MCF 10A (cell line): ENCODE data around the gene PLD4. TPM values are rescaled to one million over a fixed set of nuclear protein-coding genes. Genes with fewer than 3 reads are reported as not detected.

Experiments
- Bru-seq: library from RNA; stranded (reverse); fragments of 400-500 nt; gene quantifications from one replicate; lab custom pipeline; 2021; lab: Mats Ljungman, UMichigan
- BruChase-seq, 2 experiments: library from RNA; stranded (reverse); fragments of 400-500 nt; gene quantifications; one replicate each; lab custom pipeline; 2021; lab: Mats Ljungman, UMichigan
- BruUV-seq: library from RNA; stranded (reverse); fragments of 400-500 nt; replicated peaks from 2 replicates; lab custom pipeline; 2021; lab: Mats Ljungman, UMichigan
- CTCF ChIA-PET: fragments of 300-600 bp; sonication (Branson Sonifier 250); formaldehyde crosslinking; extraction: SDS; loops from one replicate; lab custom pipeline; 2021; ENCODE audit warnings: antibody characterized with exemption, inconsistent platforms; lab: Yijun Ruan, JAX
- POLR2A ChIA-PET: fragments of 300-600, 350-650 bp; sonication (Branson Sonifier 250); formaldehyde crosslinking; extraction: SDS; loops from one replicate; lab custom pipeline; 2020; ENCODE audit warnings: antibody characterized with exemption, inconsistent platforms; lab: Yijun Ruan, JAX
- DNase-seq: peaks from one replicate; pipeline ENCODE4 v3.0.0-alpha.2; 2018; ENCODE audit not compliant: unreplicated experiment
- H3K27ac Mint-ChIP-seq: one replicate; pipeline ENCODE4 v1.8.0; 2022; ENCODE audit warnings: mild to moderate bottlenecking, low read depth, mixed read lengths; ENCODE audit not compliant: unreplicated experiment
- H3K27me3 Mint-ChIP-seq: one replicate; pipeline ENCODE4 v1.8.0; 2022; ENCODE audit warnings: mixed read lengths; ENCODE audit not compliant: insufficient read depth, unreplicated experiment
- H3K36me3 Mint-ChIP-seq: one replicate; pipeline ENCODE4 v1.8.0; 2022; ENCODE audit warnings: mild to moderate bottlenecking, moderate library complexity, mixed read lengths; ENCODE audit not compliant: insufficient read depth, unreplicated experiment
- H3K4me1 Mint-ChIP-seq: one replicate; pipeline ENCODE4 v1.8.0; 2022; ENCODE audit warnings: mixed read lengths; ENCODE audit not compliant: insufficient read depth, unreplicated experiment
- H3K4me3 Mint-ChIP-seq: one replicate; pipeline ENCODE4 v1.8.0; 2022; ENCODE audit warnings: mild to moderate bottlenecking, moderate library complexity, mixed read lengths; ENCODE audit not compliant: unreplicated experiment
- H3K9me3 Mint-ChIP-seq: one replicate; pipeline ENCODE4 v1.8.0; 2022; ENCODE audit warnings: mixed read lengths; ENCODE audit not compliant: unreplicated experiment
- CTCF ChIP-seq: fragments of 200-600 bp; IDR thresholded peaks from one replicate; pipeline ENCODE4 v1.8.0; 2022; ENCODE audit warnings: antibody characterized with exemption, mild to moderate bottlenecking; ENCODE audit not compliant: unreplicated experiment
- intact Hi-C: fragments of 100-400 bp; cut with micrococcal nuclease; formaldehyde crosslinking; loops from 2 replicates; pipeline ENCODE4 v1.14.1; 2022
- long read RNA-seq: library from polyadenylated mRNA; stranded (forward); transcript quantifications from one replicate; pipeline ENCODE4 v2.0.0, GENCODE V29; 2022
- total RNA-seq: library from RNA; stranded (reverse); gene quantifications from 2 replicates; pipeline ENCODE4 v1.2.3, GENCODE V29; 2022

PLD4 gene, protein sequence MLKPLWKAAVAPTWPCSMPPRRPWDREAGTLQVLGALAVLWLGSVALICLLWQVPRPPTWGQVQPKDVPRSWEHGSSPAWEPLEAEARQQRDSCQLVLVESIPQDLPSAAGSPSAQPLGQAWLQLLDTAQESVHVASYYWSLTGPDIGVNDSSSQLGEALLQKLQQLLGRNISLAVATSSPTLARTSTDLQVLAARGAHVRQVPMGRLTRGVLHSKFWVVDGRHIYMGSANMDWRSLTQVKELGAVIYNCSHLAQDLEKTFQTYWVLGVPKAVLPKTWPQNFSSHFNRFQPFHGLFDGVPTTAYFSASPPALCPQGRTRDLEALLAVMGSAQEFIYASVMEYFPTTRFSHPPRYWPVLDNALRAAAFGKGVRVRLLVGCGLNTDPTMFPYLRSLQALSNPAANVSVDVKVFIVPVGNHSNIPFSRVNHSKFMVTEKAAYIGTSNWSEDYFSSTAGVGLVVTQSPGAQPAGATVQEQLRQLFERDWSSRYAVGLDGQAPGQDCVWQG
- total RNA-seq (not detected in 2 replicates), Bru-seq, nascent RNA (percentile 7 among the genes with signal in this experiment), BruChase-seq, experiment 1, labeled RNA remaining after a 6-hour chase (percentile 17 among the genes with signal in this experiment), BruChase-seq, experiment 2, labeled RNA remaining after a 2-hour chase (percentile 12 among the genes with signal in this experiment)
- long read RNA-seq, result 0 reads

GRCh38 chr14:104924421-104925213 is at the start of gene PLD4:
PLD4 (plus strand) TSS chr14:104924879; CDS start chr14:104927141, 2,262 bp downstream.
- ChIA-PET CTCF (interaction anchor here (0.8 kb wide), 1 partner anchor 121 kb away, joined by 4 read pairs; no protein-coding TSS in a partner anchor), POLR2A (no interaction called here)
- no peak within 1 kb of the TSS for H3K27ac Mint-ChIP-seq
- H3K4me3 Mint-ChIP-seq, result no peak within 1 kb of the TSS
- no peaks in the 10 kb centered on the region for H3K4me1 Mint-ChIP-seq
- no peaks in the 10 kb centered on the region for H3K9me3 Mint-ChIP-seq
- BruUV-seq, result no TSS peak
- TF ChIP-seq CTCF, result no peak
- DNase-seq, result no peak
- intact Hi-C loops, result no loop called here
- H3K36me3 Mint-ChIP-seq, result no peaks in the 10 kb centered on the region
- no peaks in the 10 kb centered on the region for H3K27me3 Mint-ChIP-seq

DNA sequence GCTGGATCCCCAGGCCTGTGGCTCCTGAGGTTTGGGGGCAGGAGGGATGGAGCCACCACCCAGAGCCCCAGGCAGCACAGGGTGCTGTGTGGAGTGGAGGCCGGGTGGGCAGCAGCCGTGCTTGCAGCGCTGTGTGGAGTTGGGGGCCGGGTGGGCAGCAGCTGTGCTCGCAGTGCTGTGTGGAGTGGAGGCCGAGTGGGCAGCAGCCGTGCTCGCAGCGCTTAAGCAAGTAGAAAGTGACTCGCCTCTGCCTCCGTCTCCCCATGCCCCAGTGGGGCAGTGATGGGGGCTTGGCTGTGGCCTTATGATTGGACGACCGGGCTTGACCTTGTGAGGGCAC is 49.3 kb upstream of the PLD4 start:
- BruUV-seq, result no TSS peak
- Mint-ChIP-seq H3K27ac (no peak overlapping the region), H3K36me3 (peaks cover 13% of the 10 kb centered on the region), H3K9me3 (no peaks in the 10 kb centered on the region), H3K4me1 (peaks cover 13% of the 10 kb centered on the region), H3K4me3 (no peak overlapping the region), H3K27me3 (no peaks in the 10 kb centered on the region)
- TF ChIP-seq CTCF, result no peak
- DNase-seq, result no peak
- ChIA-PET POLR2A (no interaction called here), CTCF (no interaction called here)
- intact Hi-C loops, result no loop called here

DNA sequence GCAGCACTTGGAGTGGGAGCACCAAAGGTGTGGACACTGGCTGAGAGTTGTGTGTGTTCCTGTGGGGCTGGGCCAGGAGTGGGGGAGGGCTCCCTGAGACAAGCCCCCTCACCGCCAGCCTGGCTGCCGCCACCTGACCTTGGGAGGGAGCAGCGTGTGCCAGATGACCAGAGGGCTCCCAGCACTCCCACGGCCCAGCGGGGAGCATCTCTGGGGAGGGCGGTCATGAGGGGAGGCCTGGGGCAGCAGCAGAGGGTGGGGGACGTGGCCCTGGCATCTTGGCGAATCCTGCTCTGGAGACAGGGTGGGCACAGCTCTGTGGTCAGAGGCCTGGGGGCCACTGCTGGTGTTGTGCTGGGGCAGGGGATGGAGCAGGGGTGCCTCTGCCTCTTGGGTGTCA is 48.9 kb upstream of the PLD4 start:
- BruUV-seq, result no TSS peak
- ChIA-PET CTCF (no interaction called here), POLR2A (interaction anchor here (1.0 to 1.1 kb wide), 2 partner anchors 11 to 97 kb away, joined by 3 read pairs; no protein-coding TSS in a partner anchor)
- DNase-seq, result no peak
- intact Hi-C loops, result no loop called here
- Mint-ChIP-seq H3K36me3 (peaks cover 15% of the 10 kb centered on the region), H3K27ac (no peak overlapping the region), H3K4me3 (no peak overlapping the region), H3K27me3 (no peaks in the 10 kb centered on the region), H3K9me3 (no peaks in the 10 kb centered on the region), H3K4me1 (peaks cover 13% of the 10 kb centered on the region)
- TF ChIP-seq CTCF, result no peak
